Caco-2 (cell line): ENCODE results near the gene PUDP. TPM values are rescaled to one million over a fixed set of nuclear protein-coding genes. Genes with fewer than 3 reads are reported as not detected.
"Not testable (repeated sequence)": the region's sequence is repeated elsewhere in the genome, so short reads cannot be mapped to it uniquely, and the experiment has no call there.

ENCODE experiments used
- BruUV-seq: library from RNA; stranded (reverse); fragments of 400-500 nt; replicated peaks from 2 replicates; lab custom pipeline; 2021; lab: Mats Ljungman, UMichigan
- CTCF ChIA-PET: fragments of 300-600 bp; sonication (Branson Sonifier 250); formaldehyde crosslinking; loops from one replicate; lab custom pipeline; 2022; ENCODE audit warnings: antibody characterized with exemption; lab: Charles Lee
- POLR2A ChIA-PET: fragments of 300-600 bp; sonication (Branson Sonifier 250); formaldehyde crosslinking; loops from one replicate; lab custom pipeline; 2022; ENCODE audit warnings: antibody characterized with exemption; lab: Charles Lee
- DNase-seq, 2 experiments: peaks; one replicate each; pipeline versions ENCODE4 v3.0.0 to v3.0.0-alpha.2; 2020 to 2022
- H3K27me3 ChIP-seq: replicated peaks from 2 replicates; pipeline ENCODE4 v1.6.0; 2011; ENCODE audit warnings: low read length; ENCODE audit not compliant: control insufficient read depth, insufficient read depth
- H3K36me3 ChIP-seq: 2 replicates; pipeline ENCODE4 v1.5.1; 2011; ENCODE audit warnings: low read length; ENCODE audit not compliant: control insufficient read depth, insufficient read depth
- H3K4me1 ChIP-seq: fragments of 250-450 bp; sonication (Bioruptor Pico); 2 replicates; pipeline ENCODE4 v1.5.1; 2020; ENCODE audit warnings: mild to moderate bottlenecking
- H3K4me3 ChIP-seq: 2 replicates; pipeline ENCODE4 v1.5.1; 2011; ENCODE audit warnings: low read depth, mild to moderate bottlenecking, control low read depth, low read length
- H3K9me3 ChIP-seq: fragments of 250-450 bp; sonication (Bioruptor Pico); 2 replicates; pipeline ENCODE4 v1.5.1; 2020; ENCODE audit warnings: mild to moderate bottlenecking, moderate library complexity
- H3K27ac Mint-ChIP-seq: one replicate; pipeline ENCODE4 v1.8.0; 2022; ENCODE audit warnings: mixed read lengths; ENCODE audit not compliant: unreplicated experiment
- H3K27me3 Mint-ChIP-seq: one replicate; pipeline ENCODE4 v1.8.0; 2022; ENCODE audit warnings: mixed read lengths; ENCODE audit not compliant: insufficient read depth, unreplicated experiment
- H3K36me3 Mint-ChIP-seq: one replicate; pipeline ENCODE4 v1.8.0; 2022; ENCODE audit warnings: mild to moderate bottlenecking, mixed read lengths; ENCODE audit not compliant: insufficient read depth, unreplicated experiment
- H3K4me1 Mint-ChIP-seq: one replicate; pipeline ENCODE4 v1.8.0; 2022; ENCODE audit warnings: low read depth, mixed read lengths; ENCODE audit not compliant: unreplicated experiment
- H3K4me3 Mint-ChIP-seq: one replicate; pipeline ENCODE4 v1.8.0; 2022; ENCODE audit warnings: mild to moderate bottlenecking, moderate library complexity, mixed read lengths; ENCODE audit not compliant: unreplicated experiment
- H3K9me3 Mint-ChIP-seq: one replicate; pipeline ENCODE4 v1.8.0; 2022; ENCODE audit warnings: mixed read lengths; ENCODE audit not compliant: unreplicated experiment
- intact Hi-C: fragments of 100-400 bp; cut with micrococcal nuclease; formaldehyde crosslinking; loops from one replicate; pipeline ENCODE4 v1.10.0; 2022; ENCODE audit not compliant: unreplicated experiment
- total RNA-seq: library from RNA; stranded (reverse); gene quantifications from 2 replicates; pipeline ENCODE4 v1.2.3, GENCODE V29; 2022
- TF ChIP-seq, protein P1 (sequence below), 2 experiments: fragments of 200-600 bp in 1 of 2; IDR thresholded peaks; 1 replicate in 1 of 2; 2 replicates in 1 of 2; pipeline versions ENCODE4 v1.5.1 to v1.8.0; 2011 to 2022; ENCODE audit warnings: antibody characterized with exemption in 1 of 2, control low read depth in 1 of 2, inconsistent platforms in 1 of 2, low read depth in 1 of 2, low read length in 1 of 2, mild to moderate bottlenecking in 1 of 2, moderate library complexity in 1 of 2; ENCODE audit not compliant: insufficient read depth in 1 of 2, severe bottlenecking in 1 of 2, unreplicated experiment in 1 of 2

The PUDP gene
- total RNA-seq, 1 experiment from 2014 or later = 57.5 TPM

- DNase-seq = no peak
- no peaks in the 10 kb centered on the region for H3K27me3 Mint-ChIP-seq
- intact Hi-C loops = no loop called here
- POLR2A ChIA-PET = no interaction called here
- no peak overlapping the region for H3K27ac Mint-ChIP-seq
- H3K4me1 ChIP-seq = no peaks in the 10 kb centered on the region
- peaks cover 6% of the 10 kb centered on the region for H3K4me1 Mint-ChIP-seq
- H3K36me3 ChIP-seq = no peaks in the 10 kb centered on the region
- BruUV-seq = no TSS peak
- H3K9me3 ChIP-seq = no peaks in the 10 kb centered on the region
- H3K27me3 ChIP-seq = no peaks in the 10 kb centered on the region
- CTCF ChIA-PET = no interaction called here
- H3K4me3 Mint-ChIP-seq = no peak overlapping the region
- no peaks in the 10 kb centered on the region for H3K9me3 Mint-ChIP-seq
- no peak overlapping the region for H3K4me3 ChIP-seq
- TF ChIP-seq, protein P1, sequence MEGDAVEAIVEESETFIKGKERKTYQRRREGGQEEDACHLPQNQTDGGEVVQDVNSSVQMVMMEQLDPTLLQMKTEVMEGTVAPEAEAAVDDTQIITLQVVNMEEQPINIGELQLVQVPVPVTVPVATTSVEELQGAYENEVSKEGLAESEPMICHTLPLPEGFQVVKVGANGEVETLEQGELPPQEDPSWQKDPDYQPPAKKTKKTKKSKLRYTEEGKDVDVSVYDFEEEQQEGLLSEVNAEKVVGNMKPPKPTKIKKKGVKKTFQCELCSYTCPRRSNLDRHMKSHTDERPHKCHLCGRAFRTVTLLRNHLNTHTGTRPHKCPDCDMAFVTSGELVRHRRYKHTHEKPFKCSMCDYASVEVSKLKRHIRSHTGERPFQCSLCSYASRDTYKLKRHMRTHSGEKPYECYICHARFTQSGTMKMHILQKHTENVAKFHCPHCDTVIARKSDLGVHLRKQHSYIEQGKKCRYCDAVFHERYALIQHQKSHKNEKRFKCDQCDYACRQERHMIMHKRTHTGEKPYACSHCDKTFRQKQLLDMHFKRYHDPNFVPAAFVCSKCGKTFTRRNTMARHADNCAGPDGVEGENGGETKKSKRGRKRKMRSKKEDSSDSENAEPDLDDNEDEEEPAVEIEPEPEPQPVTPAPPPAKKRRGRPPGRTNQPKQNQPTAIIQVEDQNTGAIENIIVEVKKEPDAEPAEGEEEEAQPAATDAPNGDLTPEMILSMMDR (IDR thresholded peaks at IDR 0.05; ENCODE audit: insufficient read depth in 1 of 2, low read depth in 1 of 2, low read length in 1 of 2, severe bottlenecking in 1 of 2, unreplicated experiment in 1 of 2) = no peak
- H3K36me3 Mint-ChIP-seq = peaks cover 20% of the 10 kb centered on the region
Measured at GRCh38 chrX:7100022-7100421, 47.9 kb downstream of the PUDP start.

DNA sequence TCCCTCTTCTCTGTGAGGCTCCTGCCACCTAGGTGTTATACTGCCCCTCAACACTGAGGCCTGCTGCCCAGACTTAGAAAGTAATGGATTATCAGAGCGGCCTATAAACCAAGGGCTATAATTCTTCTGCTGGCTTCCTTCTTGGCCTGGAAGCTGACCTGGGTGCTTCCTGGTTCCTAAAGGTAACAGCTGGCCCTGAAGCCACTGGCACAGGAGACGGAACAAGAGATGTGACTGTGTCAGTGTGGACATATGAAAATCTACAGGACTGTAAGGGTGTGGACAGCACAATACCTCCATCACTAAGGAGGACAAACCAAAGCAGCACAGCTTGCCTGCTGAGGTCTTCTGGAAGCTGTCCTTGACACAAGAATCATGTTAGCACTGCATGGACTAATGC lies 52.3 kb downstream of the PUDP start:
- H3K27ac Mint-ChIP-seq, POLR2A ChIA-PET, BruUV-seq: not testable (repeated sequence)

GRCh38 chrX:7093305-7093704 lies 54.6 kb downstream of the PUDP start:
- no peaks in the 10 kb centered on the region for H3K27me3 ChIP-seq
- peaks cover 7% of the 10 kb centered on the region for H3K36me3 Mint-ChIP-seq
- no peaks in the 10 kb centered on the region for H3K9me3 ChIP-seq
- CTCF ChIA-PET = no interaction called here
- no peak overlapping the region for H3K4me3 ChIP-seq
- H3K9me3 Mint-ChIP-seq = no peaks in the 10 kb centered on the region
- no peaks in the 10 kb centered on the region for H3K36me3 ChIP-seq
- no peak overlapping the region for H3K4me3 Mint-ChIP-seq
- H3K4me1 Mint-ChIP-seq = peaks cover 21% of the 10 kb centered on the region
- no peak overlapping the region for H3K27ac Mint-ChIP-seq
- intact Hi-C loops = no loop called here
- DNase-seq = no peak
- no TSS peak for BruUV-seq
- TF ChIP-seq, protein P1 (IDR thresholded peaks at IDR 0.05; ENCODE audit: insufficient read depth in 1 of 2, low read depth in 1 of 2, low read length in 1 of 2, severe bottlenecking in 1 of 2, unreplicated experiment in 1 of 2) = no peak
- POLR2A ChIA-PET = no interaction called here
- peaks cover 34% of the 10 kb centered on the region for H3K4me1 ChIP-seq
- H3K27me3 Mint-ChIP-seq = no peaks in the 10 kb centered on the region

More for the DNA sequence above, 52.3 kb downstream of the PUDP start:
- H3K4me3 ChIP-seq, H3K27me3 ChIP-seq, H3K9me3 ChIP-seq, CTCF ChIA-PET, H3K9me3 Mint-ChIP-seq, H3K4me3 Mint-ChIP-seq, H3K36me3 ChIP-seq, intact Hi-C loops, H3K27me3 Mint-ChIP-seq, H3K4me1 Mint-ChIP-seq, DNase-seq: not testable (repeated sequence)
- H3K4me1 ChIP-seq = peaks cover 14% of the 10 kb centered on the region
- H3K36me3 Mint-ChIP-seq = peaks cover 13% of the 10 kb centered on the region

DNA sequence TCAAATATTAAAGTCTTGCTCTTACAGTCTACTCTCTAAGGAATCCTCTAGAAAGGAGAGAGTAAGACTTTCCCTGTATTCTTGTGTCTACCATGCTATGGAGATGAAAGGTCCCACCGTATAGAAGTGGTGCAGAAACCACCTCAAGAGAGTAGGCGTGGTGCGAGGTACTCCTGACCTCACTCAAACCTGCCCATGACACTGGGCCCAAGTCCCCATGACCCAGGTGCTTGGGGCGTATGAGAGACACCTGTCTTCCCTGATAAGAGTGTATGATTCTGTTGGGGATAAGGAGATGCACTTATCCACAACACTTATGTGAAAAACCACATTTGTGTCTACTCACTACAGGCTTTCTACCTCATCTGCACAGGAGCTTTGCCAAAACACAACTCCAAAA lies 55.4 kb downstream of the PUDP start:
- H3K4me1 Mint-ChIP-seq = peaks cover 22% of the 10 kb centered on the region
- Histone ChIP-seq H3K4me3 (no peak overlapping the region), H3K27me3 (no peaks in the 10 kb centered on the region), H3K4me1 (peaks cover 34% of the 10 kb centered on the region), H3K36me3 (no peaks in the 10 kb centered on the region), H3K9me3 (no peaks in the 10 kb centered on the region)
- TF ChIP-seq, protein P1 (IDR thresholded peaks at IDR 0.05; ENCODE audit: insufficient read depth in 1 of 2, low read depth in 1 of 2, low read length in 1 of 2, severe bottlenecking in 1 of 2, unreplicated experiment in 1 of 2) = no peak
- DNase-seq = no peak
- ChIA-PET POLR2A (no interaction called here), CTCF (no interaction called here)
- BruUV-seq = no TSS peak
- no peaks in the 10 kb centered on the region for H3K9me3 Mint-ChIP-seq
- no peaks in the 10 kb centered on the region for H3K27me3 Mint-ChIP-seq
- H3K4me3 Mint-ChIP-seq = no peak overlapping the region
- intact Hi-C loops = no loop called here
- H3K27ac Mint-ChIP-seq = no peak overlapping the region
- peaks cover 5% of the 10 kb centered on the region for H3K36me3 Mint-ChIP-seq
